Measurements from ENCODE around the gene VEZT.
"Not testable (repeated sequence)": the region's sequence is repeated elsewhere in the genome, so short reads cannot be mapped to it uniquely, and the experiment has no call there.

DNA sequence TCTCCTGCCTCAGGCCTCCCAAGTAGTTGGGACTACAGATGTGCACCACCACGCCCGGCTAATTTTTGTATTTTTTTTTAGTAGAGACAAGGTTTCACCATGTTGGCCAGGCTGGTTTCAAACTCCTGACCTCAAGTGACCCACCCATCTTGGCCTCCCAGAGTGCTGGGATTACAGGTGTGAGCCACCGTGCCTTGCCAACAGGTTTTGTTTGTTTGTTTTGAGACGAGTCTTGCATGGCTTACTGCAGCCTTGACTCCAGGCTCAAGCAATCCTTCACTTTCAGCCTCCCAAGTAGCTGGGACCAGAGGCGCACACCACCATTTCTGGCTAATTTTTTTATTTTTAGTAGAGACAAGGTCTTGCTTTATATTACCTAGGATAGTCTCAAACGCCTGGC lies 23.5 kb downstream of the VEZT start:
- TF ChIP-seq, protein P1, sequence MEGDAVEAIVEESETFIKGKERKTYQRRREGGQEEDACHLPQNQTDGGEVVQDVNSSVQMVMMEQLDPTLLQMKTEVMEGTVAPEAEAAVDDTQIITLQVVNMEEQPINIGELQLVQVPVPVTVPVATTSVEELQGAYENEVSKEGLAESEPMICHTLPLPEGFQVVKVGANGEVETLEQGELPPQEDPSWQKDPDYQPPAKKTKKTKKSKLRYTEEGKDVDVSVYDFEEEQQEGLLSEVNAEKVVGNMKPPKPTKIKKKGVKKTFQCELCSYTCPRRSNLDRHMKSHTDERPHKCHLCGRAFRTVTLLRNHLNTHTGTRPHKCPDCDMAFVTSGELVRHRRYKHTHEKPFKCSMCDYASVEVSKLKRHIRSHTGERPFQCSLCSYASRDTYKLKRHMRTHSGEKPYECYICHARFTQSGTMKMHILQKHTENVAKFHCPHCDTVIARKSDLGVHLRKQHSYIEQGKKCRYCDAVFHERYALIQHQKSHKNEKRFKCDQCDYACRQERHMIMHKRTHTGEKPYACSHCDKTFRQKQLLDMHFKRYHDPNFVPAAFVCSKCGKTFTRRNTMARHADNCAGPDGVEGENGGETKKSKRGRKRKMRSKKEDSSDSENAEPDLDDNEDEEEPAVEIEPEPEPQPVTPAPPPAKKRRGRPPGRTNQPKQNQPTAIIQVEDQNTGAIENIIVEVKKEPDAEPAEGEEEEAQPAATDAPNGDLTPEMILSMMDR (conservative IDR thresholded peaks at IDR 0.05; ENCODE audit: low read length) = not testable (repeated sequence)
- not testable (repeated sequence) for TF ChIP-seq EZH2phosphoT487 (IDR thresholded peaks at IDR 0.05; ENCODE audit: borderline replicate concordance)
